DMS53 (cell line): ENCODE data around the gene LCE1F.

ENCODE experiments used
- DNase-seq: peaks from one replicate; lab custom pipeline; 2025; lab: John Stamatoyannopoulos, UW

The LCE1F gene

GRCh38 chr1:152776361-152776760 is 1.4 kb downstream of the LCE1F start:
- DNase-seq: no peak

GRCh38 chr1:152777510-152778137 is 2.7 kb downstream of the LCE1F start:
- DNase-seq: peak; percentile 43

- DNase-seq: no peak
Measured at GRCh38 chr1:152783095-152783494, 8.2 kb downstream of the LCE1F start.

- no peak for DNase-seq
Measured at GRCh38 chr1:152786077-152786476, 11.1 kb downstream of the LCE1F start, which contains the start of gene LCE1E. Gene LCE1E, plus strand, starts transcription at chr1:152786257. Its CDS starts 1,043 bp downstream, at chr1:152787300.

- no peak for DNase-seq
Measured at GRCh38 chr1:152795686-152796085, 20.7 kb downstream of the LCE1F start.

GRCh38 chr1:152796421-152796820 is 21.5 kb downstream of the LCE1F start, which contains the start of gene LCE1D:
Gene LCE1D, plus strand, starts transcription at chr1:152796721. Its CDS starts 1,074 bp downstream, at chr1:152797795.
- no peak for DNase-seq

GRCh38 chr1:152801333-152801732 is 26.4 kb downstream of the LCE1F start:
- no peak for DNase-seq

- DNase-seq: no peak
Measured at GRCh38 chr1:152806576-152806975, 31.6 kb downstream of the LCE1F start, which contains the start of gene LCE1C. Gene LCE1C, minus strand, starts transcription at chr1:152806651. Its CDS starts 1,173 bp downstream, at chr1:152805478.

- no peak for DNase-seq
Measured at GRCh38 chr1:152811050-152811449, 36.1 kb downstream of the LCE1F start.

GRCh38 chr1:152811671-152812070 is 36.7 kb downstream of the LCE1F start, which contains the start of gene LCE1B:
Gene LCE1B, plus strand, starts transcription at chr1:152811971. Its CDS starts 476 bp downstream, at chr1:152812447.
- DNase-seq: no peak

GRCh38 chr1:152817309-152817708 is 42.4 kb downstream of the LCE1F start:
- no peak for DNase-seq

- DNase-seq: no peak
Measured at GRCh38 chr1:152823294-152823693, 48.4 kb downstream of the LCE1F start.

- DNase-seq: no peak
Measured at GRCh38 chr1:152824964-152825363, 50.0 kb downstream of the LCE1F start.
